Common myeloid progenitor, CD34-positive (primary cell): ENCODE data around the gene CNTN2.

Experiments used
- CTCF ChIA-PET: fragments of 350-600 bp; sonication (Branson Sonifier 250); formaldehyde crosslinking; loops from one replicate; lab custom pipeline; 2021; ENCODE audit warnings: antibody characterized with exemption; lab: Charles Lee
- POLR2A ChIA-PET: fragments of 350-600 bp; sonication (Branson Sonifier 250); formaldehyde crosslinking; loops from one replicate; lab custom pipeline; 2021; ENCODE audit warnings: antibody characterized with exemption; lab: Charles Lee
- DNase-seq, 3 donors: peaks; one replicate each; pipeline versions ENCODE4 v3.0.0 to v3.0.0-alpha.2; 2013
- H3K27ac ChIP-seq, 2 experiments: 1 replicate in 1 of 2; 2 replicates in 1 of 2; pipeline ENCODE4 v1.7.0; 2013; ENCODE audit warnings: inconsistent platforms in 2 of 2, low read length in 2 of 2, mild to moderate bottlenecking in 2 of 2, low read depth in 1 of 2, moderate library complexity in 1 of 2; ENCODE audit not compliant: severe bottlenecking in 2 of 2, insufficient read depth in 1 of 2, poor library complexity in 1 of 2
- H3K27me3 ChIP-seq, 5 experiments: replicated peaks in 2 of 5; 1 replicate in 3 of 5; 2 replicates in 2 of 5; pipeline versions ENCODE4 v1.6.1 to v1.7.0; 2013; ENCODE audit warnings: low read length in 4 of 5, mild to moderate bottlenecking in 2 of 5, moderate library complexity in 2 of 5, inconsistent platforms in 1 of 5; ENCODE audit not compliant: insufficient read depth in 5 of 5, control insufficient read depth in 4 of 5
- H3K36me3 ChIP-seq, 4 experiments: 1 replicate in 2 of 4; 2 replicates in 2 of 4; pipeline versions ENCODE4 v1.6.1 to v1.7.0; 2013; ENCODE audit warnings: low read length in 3 of 4, control low read depth in 1 of 4, mild to moderate bottlenecking in 1 of 4; ENCODE audit not compliant: control insufficient read depth in 4 of 4, insufficient read depth in 4 of 4
- H3K4me1 ChIP-seq, 4 experiments: 1 replicate in 3 of 4; 2 replicates in 1 of 4; pipeline versions ENCODE4 v1.6.1 to v1.7.1; 2013; ENCODE audit warnings: low read length in 3 of 4, mild to moderate bottlenecking in 3 of 4, control low read depth in 1 of 4, inconsistent platforms in 1 of 4, moderate library complexity in 1 of 4; ENCODE audit not compliant: control insufficient read depth in 4 of 4, insufficient read depth in 4 of 4; ENCODE audit errors: control extremely low read depth in 1 of 4
- H3K4me3 ChIP-seq, 7 experiments: 1 replicate in 4 of 7; 2 replicates in 3 of 7; pipeline versions ENCODE4 v1.5.1 to v1.7.0; 2013; ENCODE audit warnings: mild to moderate bottlenecking in 7 of 7, low read length in 6 of 7, moderate library complexity in 6 of 7, inconsistent platforms in 2 of 7, low read depth in 2 of 7, control low read depth in 1 of 7; ENCODE audit not compliant: insufficient read depth in 4 of 7, control insufficient read depth in 1 of 7; ENCODE audit errors: extremely low read depth in 1 of 7
- H3K9me3 ChIP-seq, 5 experiments: 1 replicate in 4 of 5; 2 replicates in 1 of 5; pipeline versions ENCODE4 v1.6.1 to v1.7.1; 2013; ENCODE audit warnings: low read length in 4 of 5, mild to moderate bottlenecking in 2 of 5, inconsistent platforms in 1 of 5, low read depth in 1 of 5, moderate library complexity in 1 of 5; ENCODE audit not compliant: control insufficient read depth in 4 of 5, insufficient read depth in 2 of 5; ENCODE audit errors: control extremely low read depth in 1 of 5
- WGBS: methylation state at CpG from one replicate; pipeline ENCODE4 v1.1.5; 2013; ENCODE audit not compliant: insufficient coverage; 5-methylcytosine and 5-hydroxymethylcytosine counted together

CNTN2 gene

GRCh38 chr1:205068457-205069040 is 25.5 kb downstream of the CNTN2 start:
- H3K27me3 ChIP-seq, result no peaks in the 10 kb centered on the region
- no peaks in the 10 kb centered on the region for H3K36me3 ChIP-seq
- no peak overlapping the region for H3K4me3 ChIP-seq
- no peaks in the 10 kb centered on the region for H3K9me3 ChIP-seq
- H3K27ac ChIP-seq, result no peak overlapping the region
- DNase-seq, result no peak
- H3K4me1 ChIP-seq, result no peaks in the 10 kb centered on the region
- whole genome bisulfite sequencing, result 83% methylated on average over 1 of the region's 2 CpGs
- ChIA-PET CTCF (interaction anchor here (0.9 to 1.3 kb wide), 5 partner anchors 9 to 83 kb away, joined by 3 to 4 read pairs (median 3); no protein-coding TSS in a partner anchor), POLR2A (no interaction called here)

- WGBS, result 93% methylated on average over 32 of the region's 42 CpGs
These were observed 26.5 kb downstream of the CNTN2 start for GRCh38 chr1:205069371-205070125.

GRCh38 chr1:205071028-205071409 is 28.0 kb downstream of the CNTN2 start:
- DNase-seq, result no peak
- Histone ChIP-seq H3K27ac (no peak overlapping the region), H3K4me3 (no peak overlapping the region), H3K36me3 (no peaks in the 10 kb centered on the region), H3K27me3 (no peaks in the 10 kb centered on the region), H3K9me3 (no peaks in the 10 kb centered on the region), H3K4me1 (no peaks in the 10 kb centered on the region)
- POLR2A ChIA-PET, result no interaction called here
- 100% methylated on average over 2 of the region's 2 CpGs for WGBS
- CTCF ChIA-PET, result interaction anchor here (2.8 to 3.1 kb wide), 2 partner anchors 9 to 82 kb away, joined by 11 to 13 read pairs; no protein-coding TSS in a partner anchor

More at GRCh38 chr1:205069371-205070125, 26.5 kb downstream of the CNTN2 start:
- DNase-seq, result no peak
- no peaks in the 10 kb centered on the region for H3K27me3 ChIP-seq
- ChIA-PET POLR2A (no interaction called here), CTCF (interaction anchor here (0.8 to 1.3 kb wide), 5 partner anchors 8 to 16 kb away, joined by 3 to 4 read pairs (median 4); no protein-coding TSS in a partner anchor)
- H3K4me3 ChIP-seq, result no peak overlapping the region
- no peak overlapping the region for H3K27ac ChIP-seq
- no peaks in the 10 kb centered on the region for H3K36me3 ChIP-seq
- no peaks in the 10 kb centered on the region for H3K4me1 ChIP-seq
- H3K9me3 ChIP-seq, result no peaks in the 10 kb centered on the region

- CTCF ChIA-PET, result interaction anchor here (1.2 to 3.1 kb wide), 4 partner anchors 9 to 99 kb away, joined by 4 to 13 read pairs (median 8); no protein-coding TSS in a partner anchor
- POLR2A ChIA-PET, result interaction anchor here (0.7 kb wide), 1 partner anchor 9 kb away, joined by 3 read pairs; no protein-coding TSS in a partner anchor
- H3K9me3 ChIP-seq, result no peaks in the 10 kb centered on the region
These were observed 28.8 kb downstream of the CNTN2 start for GRCh38 chr1:205071801-205072200.

GRCh38 chr1:205072286-205072685 is 29.3 kb downstream of the CNTN2 start:
- no peaks in the 10 kb centered on the region for H3K27me3 ChIP-seq
- CTCF ChIA-PET, result interaction anchor here (1.2 to 3.1 kb wide), 4 partner anchors 10 to 100 kb away, joined by 4 to 13 read pairs (median 8); no protein-coding TSS in a partner anchor
- 95% methylated on average over 8 of the region's 9 CpGs for WGBS
- no peaks in the 10 kb centered on the region for H3K4me1 ChIP-seq
- DNase-seq, result no peak
- no peaks in the 10 kb centered on the region for H3K9me3 ChIP-seq
- no peaks in the 10 kb centered on the region for H3K36me3 ChIP-seq
- H3K4me3 ChIP-seq, result no peak overlapping the region
- POLR2A ChIA-PET, result interaction anchor here (0.7 kb wide), 1 partner anchor 9 kb away, joined by 3 read pairs; no protein-coding TSS in a partner anchor
- no peak overlapping the region for H3K27ac ChIP-seq

More at GRCh38 chr1:205071801-205072200, 28.8 kb downstream of the CNTN2 start:
- Histone ChIP-seq H3K27me3 (no peaks in the 10 kb centered on the region), H3K36me3 (no peaks in the 10 kb centered on the region), H3K27ac (no peak overlapping the region), H3K4me3 (no peak overlapping the region), H3K4me1 (no peaks in the 10 kb centered on the region)
- WGBS, result 92% methylated on average over 5 of the region's 12 CpGs
- DNase-seq, result no peak

GRCh38 chr1:205072881-205073280 is 29.9 kb downstream of the CNTN2 start:
- POLR2A ChIA-PET, result no interaction called here
- H3K27me3 ChIP-seq, result no peaks in the 10 kb centered on the region
- no peak overlapping the region for H3K4me3 ChIP-seq
- CTCF ChIA-PET, result interaction anchor here (1.2 to 3.1 kb wide), 4 partner anchors 11 to 101 kb away, joined by 4 to 13 read pairs (median 8); no protein-coding TSS in a partner anchor
- no peaks in the 10 kb centered on the region for H3K9me3 ChIP-seq
- 89% methylated on average over 7 of the region's 8 CpGs for WGBS
- no peaks in the 10 kb centered on the region for H3K36me3 ChIP-seq
- DNase-seq, result no peak
- H3K27ac ChIP-seq, result no peak overlapping the region
- H3K4me1 ChIP-seq, result no peaks in the 10 kb centered on the region
